Activated naive CD8-positive, alpha-beta T cell treated with anti-CD3 and anti-CD28 coated beads for 36 hours (primary cell): Measurements from ENCODE around the gene A2ML1. TPM values are rescaled to one million over a fixed set of nuclear protein-coding genes. Genes with fewer than 3 reads are reported as not detected.
"Not testable (repeated sequence)": the region's sequence is repeated elsewhere in the genome, so short reads cannot be mapped to it uniquely, and the experiment has no call there.

Source experiments
- DNase-seq: peaks from one replicate; pipeline ENCODE4 v3.0.0; 2021
- H3K27ac Mint-ChIP-seq: one replicate; pipeline ENCODE4 v1.8.0; 2022; ENCODE audit warnings: mild to moderate bottlenecking, moderate library complexity, mixed read lengths
- H3K27me3 Mint-ChIP-seq: one replicate; pipeline ENCODE4 v1.8.0; 2022; ENCODE audit warnings: mild to moderate bottlenecking, mixed read lengths
- H3K36me3 Mint-ChIP-seq: one replicate; pipeline ENCODE4 v1.8.0; 2021; ENCODE audit warnings: mild to moderate bottlenecking, mixed read lengths
- H3K4me1 Mint-ChIP-seq: one replicate; pipeline ENCODE4 v1.8.0; 2021; ENCODE audit warnings: mixed read lengths
- H3K4me3 Mint-ChIP-seq: one replicate; pipeline ENCODE4 v1.8.0; 2022; ENCODE audit warnings: mild to moderate bottlenecking, moderate library complexity, mixed read lengths
- H3K9me3 Mint-ChIP-seq: one replicate; pipeline ENCODE4 v1.8.0; 2022; ENCODE audit warnings: mixed read lengths
- total RNA-seq, 2 experiments: library from RNA; stranded (reverse); gene quantifications; one replicate each; pipeline ENCODE4 v1.2.3, GENCODE V29; 2021

The A2ML1 gene
- total RNA-seq: not detected

DNA sequence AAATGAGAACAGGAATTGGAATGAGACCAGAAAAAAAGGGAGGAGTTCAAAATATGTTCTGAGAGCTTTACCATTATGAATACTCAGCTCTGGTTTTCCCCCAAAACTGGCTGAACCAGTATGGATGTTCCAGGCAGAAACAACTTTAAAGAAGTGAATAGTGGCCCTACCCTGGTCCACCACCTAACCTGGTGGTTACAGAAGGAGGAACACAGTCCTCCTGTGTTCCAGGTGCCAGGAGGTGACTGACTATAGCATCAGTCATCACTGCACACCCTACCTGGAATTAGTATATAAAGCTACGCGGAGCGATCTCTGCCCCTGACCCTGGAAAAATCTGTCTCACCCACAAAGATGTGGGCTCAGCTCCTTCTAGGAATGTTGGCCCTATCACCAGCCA lies at the start of gene A2ML1:
TSS of gene A2ML1 (plus strand) at position 324 of the 400 bp plus-strand sequence. CDS start at position 355, 31 bp downstream.
- peaks cover 6% of the 10 kb centered on the region for H3K9me3 Mint-ChIP-seq
- H3K4me3 Mint-ChIP-seq: no peak within 1 kb of the TSS
- peaks cover under 1% of the 10 kb centered on the region for H3K4me1 Mint-ChIP-seq
- no peak within 1 kb of the TSS for H3K27ac Mint-ChIP-seq
- DNase-seq: no peak
- peaks cover 6% of the 10 kb centered on the region for H3K27me3 Mint-ChIP-seq
- no peaks in the 10 kb centered on the region for H3K36me3 Mint-ChIP-seq

DNA sequence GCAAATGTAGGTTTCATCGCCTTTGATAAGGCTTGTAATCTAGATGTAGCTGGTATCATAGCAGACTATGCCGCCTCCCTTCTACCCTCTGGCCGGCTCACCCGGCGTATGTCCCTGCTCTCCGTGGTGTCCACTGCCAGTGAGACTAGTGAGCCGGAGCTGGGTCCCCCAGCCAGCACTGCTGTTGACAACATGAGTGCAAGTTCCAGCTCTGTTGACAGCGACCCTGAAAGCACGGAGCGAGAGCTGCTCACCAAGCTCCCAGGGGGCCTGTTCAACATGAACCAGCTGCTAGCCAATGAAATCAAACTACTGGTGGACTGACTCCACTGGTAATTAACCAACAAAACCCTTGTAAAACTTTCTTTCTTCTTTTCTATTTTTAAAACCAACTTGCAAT lies 49.0 kb upstream of the A2ML1 start:
- no peaks in the 10 kb centered on the region for H3K4me1 Mint-ChIP-seq
- no peak overlapping the region for H3K4me3 Mint-ChIP-seq
- no peaks in the 10 kb centered on the region for H3K36me3 Mint-ChIP-seq
- H3K9me3 Mint-ChIP-seq: no peaks in the 10 kb centered on the region
- H3K27me3 Mint-ChIP-seq: no peaks in the 10 kb centered on the region
- H3K27ac Mint-ChIP-seq: no peak overlapping the region
- no peak for DNase-seq

DNA sequence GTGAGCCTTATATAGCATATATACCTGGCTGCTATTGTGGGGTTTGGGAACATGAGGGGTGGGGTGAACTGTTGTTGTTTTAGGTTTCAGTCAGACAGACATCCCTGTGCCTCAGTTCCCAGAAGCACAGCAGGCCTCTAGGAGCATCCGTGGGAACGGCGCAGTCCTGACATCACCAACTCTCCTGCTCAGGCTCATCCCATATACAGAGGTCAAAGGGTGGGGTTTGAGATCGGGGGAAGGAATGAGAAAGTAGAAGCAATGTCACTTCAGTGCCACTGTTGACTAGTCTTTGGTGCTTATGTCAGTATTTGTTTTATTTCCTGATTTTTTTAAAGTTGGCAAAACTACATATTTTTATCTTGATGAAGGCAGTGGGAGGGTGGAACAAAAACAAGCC lies 43.1 kb upstream of the A2ML1 start:
- no peak for DNase-seq
- H3K9me3 Mint-ChIP-seq: no peaks in the 10 kb centered on the region
- no peaks in the 10 kb centered on the region for H3K27me3 Mint-ChIP-seq
- H3K36me3 Mint-ChIP-seq: no peaks in the 10 kb centered on the region
- no peaks in the 10 kb centered on the region for H3K4me1 Mint-ChIP-seq
- H3K4me3 Mint-ChIP-seq: no peak overlapping the region
- no peak overlapping the region for H3K27ac Mint-ChIP-seq

DNA sequence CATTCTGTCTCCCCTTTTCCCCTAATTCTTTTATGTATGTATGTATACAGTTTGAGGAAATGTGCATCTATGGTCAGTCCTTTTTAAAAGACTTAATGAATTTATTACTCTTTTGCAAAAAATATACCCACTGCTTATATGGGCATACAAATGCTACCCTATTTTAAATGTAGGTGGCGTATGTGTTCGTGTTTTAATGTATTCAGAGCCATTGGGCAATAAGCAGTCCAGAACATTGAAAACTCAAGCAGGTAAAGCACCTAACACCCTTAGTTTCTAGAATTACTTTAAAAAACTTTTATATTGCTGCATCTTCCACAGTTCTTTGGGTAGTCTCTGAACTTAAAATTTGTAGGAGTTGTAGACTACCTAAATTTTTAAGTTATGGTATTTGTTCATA lies 42.6 kb upstream of the A2ML1 start:
- Mint-ChIP-seq H3K27ac (no peak overlapping the region), H3K4me3 (no peak overlapping the region), H3K9me3 (no peaks in the 10 kb centered on the region), H3K36me3 (no peaks in the 10 kb centered on the region), H3K4me1 (no peaks in the 10 kb centered on the region), H3K27me3 (no peaks in the 10 kb centered on the region)
- DNase-seq: no peak

DNA sequence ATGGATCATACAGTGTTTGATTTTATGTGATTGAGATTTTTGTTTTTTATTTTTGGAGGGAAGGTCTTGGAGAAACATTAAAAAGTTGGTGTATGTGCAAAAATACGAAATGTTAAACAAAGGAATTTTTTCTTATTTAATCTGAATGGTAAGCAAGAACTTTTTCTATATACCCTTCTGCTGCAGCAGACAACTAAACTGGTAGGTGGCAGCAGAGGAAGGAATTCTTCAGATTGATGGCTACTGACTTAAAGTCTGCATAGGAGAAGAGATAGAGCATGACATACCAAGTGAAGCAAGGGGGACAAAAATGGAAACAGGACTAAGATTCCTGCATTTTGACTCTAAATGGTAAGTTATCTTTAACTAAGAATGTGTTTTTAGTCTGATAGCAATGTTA lies 42.0 kb upstream of the A2ML1 start:
- Mint-ChIP-seq H3K27me3 (no peaks in the 10 kb centered on the region), H3K4me3 (no peak overlapping the region), H3K4me1 (no peaks in the 10 kb centered on the region), H3K36me3 (no peaks in the 10 kb centered on the region), H3K9me3 (no peaks in the 10 kb centered on the region), H3K27ac (no peak overlapping the region)
- no peak for DNase-seq

DNA sequence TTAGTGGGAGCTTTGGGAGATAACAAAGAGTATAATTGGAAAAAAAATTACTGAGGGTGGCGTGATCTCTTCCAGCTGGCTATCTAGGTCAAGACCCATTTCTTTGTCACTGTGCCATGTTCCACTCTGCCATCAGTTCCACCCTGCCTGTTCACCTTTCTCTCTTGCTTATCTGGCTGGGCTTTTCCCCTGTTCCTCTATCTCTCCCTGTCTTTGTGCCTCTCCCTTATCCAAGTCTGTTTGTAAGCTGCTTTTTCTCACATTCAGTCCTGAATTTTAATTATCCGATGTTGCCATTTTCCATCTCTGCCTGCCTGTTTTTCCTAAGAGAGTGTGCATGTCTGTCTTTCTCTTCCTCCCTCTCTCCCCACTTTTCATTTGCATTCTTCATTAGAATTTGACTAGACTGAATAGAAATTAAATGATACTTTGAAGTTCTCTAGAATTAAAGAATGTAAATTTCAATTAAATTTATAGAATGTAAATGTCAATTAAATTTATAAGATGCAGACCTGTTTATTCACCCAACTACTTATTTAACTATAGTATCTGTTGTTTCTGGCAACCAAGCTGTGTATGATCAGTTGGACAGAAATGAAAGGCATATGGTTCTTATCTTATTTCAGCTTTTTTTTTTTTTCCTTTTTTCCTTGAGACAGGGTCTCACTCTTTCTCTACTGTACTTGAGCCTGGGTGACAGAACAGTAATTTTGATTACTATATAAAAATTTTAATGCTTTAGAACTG lies 40.9 kb upstream of the A2ML1 start:
- Mint-ChIP-seq H3K4me1 (no peaks in the 10 kb centered on the region), H3K4me3 (no peak overlapping the region), H3K36me3 (no peaks in the 10 kb centered on the region), H3K9me3 (no peaks in the 10 kb centered on the region), H3K27me3 (no peaks in the 10 kb centered on the region), H3K27ac (no peak overlapping the region)
- no peak for DNase-seq

DNA sequence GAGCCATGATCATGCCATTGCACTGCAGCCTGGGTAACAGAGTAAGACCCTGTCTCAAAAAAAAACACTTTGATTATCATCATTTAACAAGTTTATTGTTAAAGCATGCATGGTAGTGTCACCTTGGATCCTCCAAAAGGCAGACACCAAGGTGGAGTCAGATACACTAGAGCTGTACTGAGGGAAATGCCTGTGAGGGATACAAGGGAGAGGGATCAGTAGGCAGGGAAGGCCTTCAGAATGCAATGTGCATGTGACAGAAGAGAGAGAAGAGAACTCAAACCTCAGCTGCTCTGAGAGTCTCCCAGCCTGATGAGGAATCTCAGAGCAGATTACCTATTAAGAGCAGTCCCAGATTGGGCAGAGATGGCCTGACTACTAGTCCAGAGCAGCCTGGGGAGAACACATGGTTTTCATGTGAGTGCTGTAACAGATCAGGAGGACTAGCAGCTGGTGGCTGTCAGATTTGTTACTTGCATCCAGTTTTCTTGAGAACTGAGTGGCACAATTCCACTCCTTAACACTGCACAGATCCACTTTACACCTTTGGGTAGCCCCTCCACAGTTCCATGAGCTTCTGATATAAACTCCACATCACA lies 38.0 kb upstream of the A2ML1 start:
- Mint-ChIP-seq H3K4me1 (peaks cover 1% of the 10 kb centered on the region), H3K27ac (no peak overlapping the region), H3K27me3 (no peaks in the 10 kb centered on the region), H3K9me3 (no peaks in the 10 kb centered on the region), H3K36me3 (no peaks in the 10 kb centered on the region), H3K4me3 (no peak overlapping the region)
- DNase-seq: no peak

DNA sequence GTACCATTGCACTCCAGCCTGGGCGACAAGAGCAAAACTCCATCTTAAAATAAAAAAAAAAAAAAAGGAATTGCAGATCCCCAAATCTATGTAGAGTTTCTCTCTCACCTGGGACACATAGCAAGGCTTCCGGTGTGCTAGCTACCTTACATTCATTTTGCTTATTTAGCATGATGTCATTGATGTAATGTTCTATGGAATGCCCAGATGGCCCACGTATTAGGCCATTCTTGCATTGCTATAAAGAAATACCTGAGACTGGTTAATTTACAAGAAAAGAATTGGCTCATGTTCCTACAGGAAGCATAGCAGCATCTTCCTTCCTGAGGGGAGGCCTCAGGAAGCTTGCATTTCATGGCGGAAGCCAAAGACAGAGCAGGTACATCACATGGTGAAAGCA lies 36.9 kb upstream of the A2ML1 start:
- Mint-ChIP-seq H3K36me3 (no peaks in the 10 kb centered on the region), H3K4me3 (no peak overlapping the region), H3K27ac (no peak overlapping the region), H3K4me1 (peaks cover 1% of the 10 kb centered on the region), H3K27me3 (no peaks in the 10 kb centered on the region), H3K9me3 (no peaks in the 10 kb centered on the region)
- no peak for DNase-seq

DNA sequence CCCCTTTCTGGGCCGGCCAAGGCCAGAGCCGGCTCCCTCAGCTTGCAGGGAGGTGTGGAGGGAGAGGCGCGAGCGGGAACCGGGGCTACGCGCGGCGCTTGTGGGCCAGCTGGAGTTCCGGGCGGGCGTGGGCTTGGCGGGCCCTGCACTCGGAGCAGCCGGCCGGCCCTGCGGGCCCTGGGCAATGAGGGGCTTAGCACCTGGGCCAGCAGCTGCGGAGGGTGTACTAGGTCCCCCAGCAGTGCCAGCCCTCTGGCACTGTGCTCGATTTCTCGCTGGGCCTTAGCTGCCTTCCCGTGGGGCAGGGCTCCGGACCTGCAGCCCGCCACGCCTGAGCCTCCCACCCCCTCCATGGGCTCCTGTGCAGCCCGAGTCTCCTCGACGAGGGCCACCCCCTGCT lies 35.2 kb upstream of the A2ML1 start:
- H3K27me3 Mint-ChIP-seq, H3K36me3 Mint-ChIP-seq, H3K27ac Mint-ChIP-seq, H3K4me3 Mint-ChIP-seq, DNase-seq, H3K9me3 Mint-ChIP-seq, H3K4me1 Mint-ChIP-seq: not testable (repeated sequence)

DNA sequence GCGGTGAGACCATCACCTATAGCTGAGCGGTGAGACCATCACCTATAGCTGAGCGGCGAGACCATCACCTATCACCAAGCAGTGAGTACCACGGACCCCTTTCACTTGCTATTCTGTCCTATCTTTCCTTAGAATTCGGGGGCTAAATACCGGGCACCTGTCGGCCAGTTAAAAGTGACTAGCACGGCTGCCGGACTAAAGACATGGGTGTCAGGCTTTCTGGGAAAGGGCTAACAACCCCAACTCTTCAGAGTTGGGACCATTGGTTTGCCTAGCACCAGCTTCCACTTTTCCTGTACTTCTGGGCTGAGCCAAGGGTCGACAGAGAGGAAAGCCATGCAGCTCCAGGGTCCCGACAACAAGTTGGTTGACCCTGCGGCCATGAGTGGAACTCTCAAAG lies 33.7 kb upstream of the A2ML1 start:
- not testable (repeated sequence) for H3K9me3 Mint-ChIP-seq, H3K27me3 Mint-ChIP-seq, DNase-seq, H3K4me1 Mint-ChIP-seq, H3K27ac Mint-ChIP-seq, H3K36me3 Mint-ChIP-seq
- H3K4me3 Mint-ChIP-seq: peak overlapping the region; percentile 67

DNA sequence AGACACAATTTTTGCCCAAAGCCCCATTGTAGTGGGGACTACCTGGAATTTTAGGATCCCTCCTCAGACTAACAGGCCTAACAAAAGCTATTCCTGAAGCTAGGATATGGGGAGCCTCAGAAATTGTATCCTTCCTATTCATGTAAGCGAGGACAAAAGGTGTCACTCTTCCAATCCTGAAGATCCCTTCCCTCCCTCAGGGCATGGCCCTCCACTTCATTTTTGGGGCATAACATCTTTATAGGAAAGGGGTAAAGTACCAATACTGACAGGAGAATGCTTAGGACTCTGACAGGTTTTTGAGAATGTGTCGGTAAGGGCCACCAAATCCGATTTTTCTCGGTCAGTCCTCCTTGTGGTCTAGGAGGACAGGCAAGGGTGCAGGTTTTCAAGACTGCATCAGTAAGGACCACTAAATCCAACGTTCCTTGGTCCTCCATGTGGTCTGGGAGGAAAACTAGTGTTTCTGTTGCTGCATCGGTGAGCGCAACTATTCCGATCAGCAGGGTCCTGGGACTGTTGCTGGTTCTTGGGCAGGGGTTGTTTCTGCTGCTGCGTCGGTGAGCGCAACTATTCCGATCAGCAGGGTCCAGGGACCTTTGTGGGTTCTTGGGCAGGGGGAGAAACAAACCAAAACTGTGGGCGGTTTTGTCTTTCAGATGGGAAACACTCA lies 32.9 kb upstream of the A2ML1 start:
- DNase-seq, H3K9me3 Mint-ChIP-seq, H3K27ac Mint-ChIP-seq, H3K36me3 Mint-ChIP-seq, H3K27me3 Mint-ChIP-seq, H3K4me1 Mint-ChIP-seq: not testable (repeated sequence)
- peak overlapping the region; percentile 67 for H3K4me3 Mint-ChIP-seq

DNA sequence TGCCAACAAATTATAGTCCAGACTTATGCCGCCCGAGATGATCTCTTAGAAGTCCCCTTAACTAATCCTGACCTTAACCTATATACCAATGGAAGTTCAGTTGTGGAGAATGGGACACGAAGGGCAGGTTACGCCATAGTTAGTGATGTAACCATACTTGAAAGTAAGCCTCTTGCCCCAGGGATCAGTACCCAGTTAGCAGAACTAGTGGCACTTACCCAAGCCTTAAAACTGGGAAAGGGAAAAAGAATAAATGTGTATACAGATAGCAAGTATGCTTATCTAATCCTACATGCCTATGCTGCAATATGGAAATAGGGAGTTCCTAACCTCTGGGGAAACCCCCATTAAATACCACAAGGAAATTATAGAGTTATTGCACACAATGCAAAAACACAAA lies 29.2 kb upstream of the A2ML1 start:
- not testable (repeated sequence) for DNase-seq, H3K4me1 Mint-ChIP-seq, H3K27ac Mint-ChIP-seq, H3K4me3 Mint-ChIP-seq, H3K9me3 Mint-ChIP-seq, H3K36me3 Mint-ChIP-seq, H3K27me3 Mint-ChIP-seq

DNA sequence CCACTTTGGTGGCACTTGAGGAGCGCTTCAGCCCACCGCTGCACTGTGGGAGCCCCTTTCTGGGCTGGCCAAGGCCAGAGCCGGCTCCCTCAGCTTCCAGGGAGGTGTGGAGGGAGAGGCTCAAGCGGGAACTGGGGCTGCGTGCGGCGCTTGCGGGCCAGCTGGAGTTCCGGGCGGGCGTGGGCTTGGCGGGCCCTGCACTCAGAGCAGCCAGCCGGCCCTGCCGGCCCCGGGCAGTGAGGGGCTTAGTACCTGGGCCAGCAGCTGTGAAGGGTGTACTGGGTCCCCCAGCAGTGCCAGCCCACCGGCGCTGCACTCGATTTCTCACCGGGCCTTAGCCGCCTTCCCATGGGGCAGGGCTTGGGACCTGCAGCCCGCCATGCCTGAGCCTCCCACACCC lies 27.8 kb upstream of the A2ML1 start:
- DNase-seq, H3K4me1 Mint-ChIP-seq, H3K27ac Mint-ChIP-seq, H3K27me3 Mint-ChIP-seq, H3K4me3 Mint-ChIP-seq, H3K9me3 Mint-ChIP-seq, H3K36me3 Mint-ChIP-seq: not testable (repeated sequence)

DNA sequence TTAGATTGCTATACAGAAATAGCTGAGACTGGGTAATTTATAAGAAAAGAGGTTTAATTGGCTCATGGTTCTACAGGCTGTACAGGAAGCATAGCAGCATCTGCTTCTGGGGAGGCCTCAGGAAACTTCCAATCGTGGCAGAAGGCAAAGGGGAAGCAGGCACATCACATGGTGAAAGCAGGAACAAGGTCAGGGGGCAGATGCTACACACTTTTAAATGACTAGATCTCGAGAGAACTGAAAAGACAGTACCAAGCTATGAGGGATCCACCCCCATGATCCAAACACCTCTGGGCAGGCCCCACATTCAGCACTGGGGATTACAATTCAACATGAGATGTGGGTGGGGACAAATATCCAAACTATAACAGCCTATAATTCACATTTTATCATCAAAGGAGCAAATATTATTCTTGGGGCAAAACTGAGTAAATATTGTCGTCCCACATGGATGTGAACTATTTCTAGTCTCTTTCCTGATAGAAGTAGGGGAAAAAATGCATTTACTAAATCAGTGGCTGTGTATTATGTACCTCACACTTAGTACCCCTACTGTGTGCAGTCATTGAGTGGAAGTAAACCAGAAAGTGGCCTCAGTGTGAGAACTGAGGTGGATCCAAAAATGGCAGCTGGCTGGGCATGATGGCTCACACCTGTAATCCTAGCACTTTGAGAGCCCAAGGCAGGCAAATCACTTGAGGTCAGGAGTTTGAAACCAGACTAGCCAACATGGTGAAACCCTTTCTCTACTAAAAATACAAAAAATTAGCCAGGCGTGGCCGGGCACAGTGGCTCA lies 25.4 kb upstream of the A2ML1 start:
- H3K4me1 Mint-ChIP-seq: no peaks in the 10 kb centered on the region
- no peaks in the 10 kb centered on the region for H3K36me3 Mint-ChIP-seq
- no peaks in the 10 kb centered on the region for H3K27me3 Mint-ChIP-seq
- H3K27ac Mint-ChIP-seq: no peak overlapping the region
- no peak overlapping the region for H3K4me3 Mint-ChIP-seq
- peaks cover 5% of the 10 kb centered on the region for H3K9me3 Mint-ChIP-seq
- no peak for DNase-seq

DNA sequence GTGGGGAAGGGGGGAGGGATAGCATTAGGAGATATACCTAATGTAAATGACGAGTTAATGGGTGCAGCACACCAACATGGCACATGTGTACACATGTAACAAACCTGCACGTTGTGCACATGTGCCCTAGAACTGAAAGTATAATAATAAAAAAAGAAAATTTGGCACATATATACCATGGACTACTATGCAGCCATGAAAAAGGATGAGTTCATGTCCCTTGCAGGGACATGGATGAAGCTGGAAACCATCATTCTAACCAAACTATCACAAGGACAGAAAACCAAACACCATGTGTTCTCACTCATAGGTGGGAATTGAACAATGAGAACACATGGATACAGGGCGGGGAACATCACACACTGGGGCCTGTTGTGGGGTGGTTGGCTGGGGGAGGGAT lies 21.2 kb upstream of the A2ML1 start:
- H3K27ac Mint-ChIP-seq, H3K4me1 Mint-ChIP-seq, H3K27me3 Mint-ChIP-seq, DNase-seq, H3K9me3 Mint-ChIP-seq, H3K4me3 Mint-ChIP-seq, H3K36me3 Mint-ChIP-seq: not testable (repeated sequence)
